NCI-H2196 treated with DMSO at 0.1 percent for 48 hours (cell line): ENCODE data around the gene CLEC6A.
"Not testable (repeated sequence)": the region's sequence is repeated elsewhere in the genome, so short reads cannot be mapped to it uniquely, and the experiment has no call there.

ENCODE experiments used
- DNase-seq: peaks from one replicate; lab custom pipeline; 2025; ENCODE audit not compliant: unreplicated experiment; lab: John Stamatoyannopoulos, UW

Gene CLEC6A

GRCh38 chr12:8493084-8493483 is 37.3 kb downstream of the CLEC6A start:
- DNase-seq, result no peak

GRCh38 chr12:8495671-8496070 is 39.9 kb downstream of the CLEC6A start:
- not testable (repeated sequence) for DNase-seq

- not testable (repeated sequence) for DNase-seq
Observed at GRCh38 chr12:8496074-8496473, 40.3 kb downstream of the CLEC6A start.

- DNase-seq, result no peak
Observed at GRCh38 chr12:8499616-8500015, 43.9 kb downstream of the CLEC6A start.

- no peak for DNase-seq
Observed at GRCh38 chr12:8501720-8502119, 46.0 kb downstream of the CLEC6A start.

GRCh38 chr12:8504351-8504750 is 48.6 kb downstream of the CLEC6A start:
- DNase-seq, result no peak

- DNase-seq, result no peak
Observed at GRCh38 chr12:8507596-8507995, 51.8 kb downstream of the CLEC6A start.

- no peak for DNase-seq
Observed at GRCh38 chr12:8508223-8508622, 52.5 kb downstream of the CLEC6A start.

GRCh38 chr12:8508910-8509841 is 53.4 kb downstream of the CLEC6A start:
- no peak for DNase-seq

GRCh38 chr12:8513256-8513655 is 57.5 kb downstream of the CLEC6A start, which contains the start of gene CLEC4D:
CLEC4D (plus strand) TSS chr12:8513503; CDS start chr12:8513733, 230 bp downstream.
- DNase-seq, result no peak

GRCh38 chr12:8517971-8518370 is 62.2 kb downstream of the CLEC6A start:
- DNase-seq, result no peak

GRCh38 chr12:8519171-8519570 is 63.4 kb downstream of the CLEC6A start:
- DNase-seq, result no peak

GRCh38 chr12:8527250-8528130 is 71.7 kb downstream of the CLEC6A start:
- no peak for DNase-seq
